ENCODE measurements around the gene BRD3.

BRD3 gene

DNA sequence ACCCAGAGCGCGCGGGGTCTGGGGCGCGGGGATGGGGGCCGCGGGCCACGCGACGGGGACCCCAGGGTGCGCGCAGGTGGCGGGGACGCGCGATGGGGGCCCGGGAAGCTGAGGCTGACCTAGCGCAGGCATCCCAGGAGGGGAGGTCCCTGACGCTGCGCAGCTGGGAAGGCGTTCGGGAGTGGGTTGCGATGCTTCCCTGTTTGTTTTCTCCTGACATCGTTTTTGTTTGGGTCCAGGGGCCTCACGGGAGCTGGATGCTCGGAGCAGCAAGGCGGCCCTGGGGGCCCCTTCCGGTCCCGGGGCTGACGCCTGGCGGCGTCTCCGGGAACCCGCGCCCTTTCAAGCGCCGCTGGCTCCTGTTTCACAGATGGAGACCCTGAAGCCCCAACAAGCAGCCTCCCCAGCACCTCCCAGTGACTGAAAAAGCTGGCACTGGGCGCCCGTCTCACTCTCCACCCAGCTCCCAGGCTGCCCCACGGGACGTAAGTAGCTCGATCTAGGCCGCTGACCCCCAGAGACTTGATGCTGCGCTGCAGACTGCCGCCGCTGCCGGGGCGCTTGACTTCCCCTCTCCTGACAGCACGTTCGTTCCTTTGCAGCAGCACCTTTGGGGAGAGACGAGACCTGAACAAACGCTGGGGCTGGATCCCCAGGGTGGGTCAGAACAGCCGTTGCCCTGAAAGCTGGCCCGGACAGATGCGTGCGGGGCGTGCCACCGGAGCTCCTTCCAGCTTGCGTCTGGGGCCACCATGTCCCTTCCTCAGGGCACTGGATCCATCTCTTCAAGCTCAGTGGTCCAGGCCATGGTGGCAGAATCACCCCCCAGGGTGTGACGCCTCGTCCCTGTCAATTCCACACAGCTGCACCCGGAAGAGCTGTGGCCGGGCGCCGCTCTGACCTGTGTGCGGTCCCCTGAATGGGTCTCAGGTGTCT is 42.0 kb downstream of the BRD3 start:
- TF ChIP-seq CTCF (IDR thresholded peaks at IDR 0.05; ENCODE audit: unreplicated experiment in 3 of 3): peak in 2 of 3 experiments; percentile 15 to 43
- Mint-ChIP-seq H3K4me3 (peak overlapping the region; percentile 82 to 85 (median 84)), H3K27me3 (ENCODE audit: low read depth) (no peaks in the 10 kb centered on the region), H3K36me3 (ENCODE audit: low read depth) (peaks cover 25% of the 10 kb centered on the region), H3K9me3 (no peaks in the 10 kb centered on the region), H3K4me1 (no peaks in the 10 kb centered on the region), H3K27ac (peak overlapping the region in 1 of 3 experiments; percentile 20)

- H3K36me3 Mint-ChIP-seq (ENCODE audit: low read depth): peaks cover 21% of the 10 kb centered on the region
- TF ChIP-seq CTCF (IDR thresholded peaks at IDR 0.05; ENCODE audit: unreplicated experiment in 3 of 3): no peak
- no peaks in the 10 kb centered on the region for H3K9me3 Mint-ChIP-seq
- H3K27me3 Mint-ChIP-seq (ENCODE audit: low read depth): no peaks in the 10 kb centered on the region
- no peaks in the 10 kb centered on the region for H3K4me1 Mint-ChIP-seq
- H3K4me3 Mint-ChIP-seq: peak within 1 kb of the TSS; percentile 82 to 85 (median 84)
- peak within 1 kb of the TSS; percentile 61 to 85 (median 84) for H3K27ac Mint-ChIP-seq
These were observed 42.8 kb downstream of the BRD3 start, which contains the start of gene BRD3OS for GRCh38 chr9:134024828-134025605. TSS of gene BRD3OS (plus strand) at chr9:134025481. CDS start at chr9:134026748, 1,267 bp downstream.

GRCh38 chr9:134024214-134024792 is 43.5 kb downstream of the BRD3 start:
- TF ChIP-seq CTCF (IDR thresholded peaks at IDR 0.05; ENCODE audit: unreplicated experiment in 3 of 3): no peak
- Mint-ChIP-seq H3K9me3 (no peaks in the 10 kb centered on the region), H3K36me3 (ENCODE audit: low read depth) (peaks cover 21% of the 10 kb centered on the region), H3K4me3 (peak overlapping the region; percentile 82 to 85 (median 84)), H3K4me1 (no peaks in the 10 kb centered on the region), H3K27me3 (ENCODE audit: low read depth) (no peaks in the 10 kb centered on the region), H3K27ac (peak overlapping the region; percentile 61 to 85 (median 84))

DNA sequence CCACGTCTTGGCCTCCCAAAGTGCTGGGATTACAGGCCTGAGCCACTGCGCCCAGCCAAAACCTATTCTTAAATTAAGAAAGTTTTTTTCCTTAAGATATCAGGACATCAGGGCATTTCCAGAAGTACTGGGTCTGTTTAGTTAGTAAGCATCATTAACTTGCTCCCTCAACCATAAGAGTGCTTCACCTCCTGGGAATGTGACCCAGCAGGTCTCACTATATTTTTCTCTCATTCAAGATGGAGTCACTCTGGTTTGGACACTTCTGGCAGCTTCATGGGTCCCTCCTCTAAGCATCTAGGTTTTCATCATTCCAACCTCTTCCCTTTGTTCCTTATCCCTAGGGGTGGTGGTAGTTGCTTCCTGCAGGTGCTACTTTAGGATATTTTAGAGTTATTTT is 52.9 kb downstream of the BRD3 start:
- peaks cover 23% of the 10 kb centered on the region for H3K36me3 Mint-ChIP-seq (ENCODE audit: low read depth)
- H3K4me1 Mint-ChIP-seq: no peaks in the 10 kb centered on the region
- peaks cover 3% of the 10 kb centered on the region for H3K27me3 Mint-ChIP-seq (ENCODE audit: low read depth)
- H3K4me3 Mint-ChIP-seq: no peak overlapping the region
- no peak for TF ChIP-seq CTCF (IDR thresholded peaks at IDR 0.05; ENCODE audit: unreplicated experiment in 3 of 3)
- no peak overlapping the region for H3K27ac Mint-ChIP-seq
- H3K9me3 Mint-ChIP-seq: peaks cover 17% of the 10 kb centered on the region

DNA sequence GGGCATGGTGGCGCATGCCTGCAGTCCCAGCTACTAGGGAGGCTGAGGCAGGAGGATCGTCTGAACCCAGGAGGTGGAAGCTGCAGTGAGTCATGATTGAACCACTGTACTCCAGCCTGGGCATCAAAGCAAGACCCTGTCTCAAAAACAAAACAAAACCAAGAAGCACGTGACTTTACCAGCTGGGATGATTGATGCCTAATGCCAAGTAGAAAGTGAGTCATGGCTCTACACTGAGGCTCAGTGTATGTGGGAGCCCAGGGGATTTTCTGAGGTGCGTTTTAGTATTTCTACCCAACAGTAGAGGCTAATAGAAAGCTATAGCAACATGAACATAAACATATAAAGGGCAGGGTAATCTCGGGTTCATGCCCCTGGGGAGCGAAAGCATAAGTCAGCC is 56.4 kb downstream of the BRD3 start:
- H3K27ac Mint-ChIP-seq: no peak overlapping the region
- H3K27me3 Mint-ChIP-seq (ENCODE audit: low read depth): peaks cover 16% of the 10 kb centered on the region
- TF ChIP-seq CTCF (IDR thresholded peaks at IDR 0.05; ENCODE audit: unreplicated experiment in 3 of 3): no peak
- peaks cover 7% of the 10 kb centered on the region for H3K4me1 Mint-ChIP-seq
- peaks cover 16% of the 10 kb centered on the region for H3K9me3 Mint-ChIP-seq
- H3K36me3 Mint-ChIP-seq (ENCODE audit: low read depth): peaks cover 20% of the 10 kb centered on the region
- H3K4me3 Mint-ChIP-seq: no peak overlapping the region

Measured in nephron (organoid).